ENCODE data around the gene TWF2. TPM values are rescaled to one million over a fixed set of nuclear protein-coding genes. Genes with fewer than 3 reads are reported as not detected.

TWF2 gene
- total RNA-seq, 2 donors from 2014 or later: 52.2 to 69.2 TPM

DNA sequence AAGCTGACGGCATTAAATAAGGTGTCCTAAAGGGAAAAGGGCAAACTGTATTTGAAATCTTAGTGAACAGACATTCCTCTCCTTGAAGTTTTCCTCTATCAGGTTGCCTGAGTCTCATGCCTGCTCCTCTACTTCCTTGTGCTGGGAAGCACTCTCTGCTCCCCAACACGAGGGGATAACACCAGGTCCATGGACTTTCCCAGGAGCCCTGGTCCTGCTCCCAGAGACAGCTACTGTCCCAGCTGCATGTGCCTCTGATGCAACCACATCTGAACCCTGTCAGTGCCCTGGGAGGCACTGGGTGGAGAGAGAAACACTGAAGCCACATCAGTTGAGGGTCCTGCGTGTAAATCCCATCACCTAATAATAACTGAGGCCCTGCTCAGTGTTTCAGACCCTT, 20.9 kb downstream of the TWF2 start:
- Histone ChIP-seq H3K9me3 (no peaks in the 10 kb centered on the region), H3K4me3 (no peak overlapping the region), H3K27ac (no peak overlapping the region), H3K4me1 (ENCODE audit: control insufficient read depth in 1 of 2, low read depth in 2 of 2) (peaks cover 8 to 15% of the 10 kb centered on the region in 2 donors), H3K36me3 (peaks cover 22% of the 10 kb centered on the region), H3K27me3 (replicated peaks; ENCODE audit: insufficient read depth) (no peaks in the 10 kb centered on the region)
- TF ChIP-seq, protein P1, sequence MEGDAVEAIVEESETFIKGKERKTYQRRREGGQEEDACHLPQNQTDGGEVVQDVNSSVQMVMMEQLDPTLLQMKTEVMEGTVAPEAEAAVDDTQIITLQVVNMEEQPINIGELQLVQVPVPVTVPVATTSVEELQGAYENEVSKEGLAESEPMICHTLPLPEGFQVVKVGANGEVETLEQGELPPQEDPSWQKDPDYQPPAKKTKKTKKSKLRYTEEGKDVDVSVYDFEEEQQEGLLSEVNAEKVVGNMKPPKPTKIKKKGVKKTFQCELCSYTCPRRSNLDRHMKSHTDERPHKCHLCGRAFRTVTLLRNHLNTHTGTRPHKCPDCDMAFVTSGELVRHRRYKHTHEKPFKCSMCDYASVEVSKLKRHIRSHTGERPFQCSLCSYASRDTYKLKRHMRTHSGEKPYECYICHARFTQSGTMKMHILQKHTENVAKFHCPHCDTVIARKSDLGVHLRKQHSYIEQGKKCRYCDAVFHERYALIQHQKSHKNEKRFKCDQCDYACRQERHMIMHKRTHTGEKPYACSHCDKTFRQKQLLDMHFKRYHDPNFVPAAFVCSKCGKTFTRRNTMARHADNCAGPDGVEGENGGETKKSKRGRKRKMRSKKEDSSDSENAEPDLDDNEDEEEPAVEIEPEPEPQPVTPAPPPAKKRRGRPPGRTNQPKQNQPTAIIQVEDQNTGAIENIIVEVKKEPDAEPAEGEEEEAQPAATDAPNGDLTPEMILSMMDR (IDR thresholded peaks at IDR 0.05): no peak
- ATAC-seq (ENCODE audit: insufficient number of reproducible peaks, low FRiP score, low read depth): no peak
- no peak for DNase-seq (ENCODE audit: low spot score)

- H3K9me3 ChIP-seq: no peaks in the 10 kb centered on the region
- ATAC-seq (ENCODE audit: insufficient number of reproducible peaks, low FRiP score, low read depth) (no peak), DNase-seq (ENCODE audit: low spot score) (no peak)
- H3K36me3 ChIP-seq: peaks cover 28% of the 10 kb centered on the region
- no peak overlapping the region for H3K27ac ChIP-seq
- H3K27me3 ChIP-seq (replicated peaks; ENCODE audit: insufficient read depth): no peaks in the 10 kb centered on the region
- TF ChIP-seq, protein P1 (IDR thresholded peaks at IDR 0.05): no peak
- H3K4me3 ChIP-seq: no peak overlapping the region
- H3K4me1 ChIP-seq (ENCODE audit: control insufficient read depth in 1 of 2, low read depth in 2 of 2): peaks cover 8 to 15% of the 10 kb centered on the region in 2 donors
Observed at GRCh38 chr3:52217409-52217805, 21.6 kb downstream of the TWF2 start.

GRCh38 chr3:52216585-52217408, 22.2 kb downstream of the TWF2 start:
- no peak overlapping the region for H3K27ac ChIP-seq
- ATAC-seq (ENCODE audit: insufficient number of reproducible peaks, low FRiP score, low read depth) (peak; percentile 67), DNase-seq (ENCODE audit: low spot score) (no peak)
- H3K4me1 ChIP-seq (ENCODE audit: control insufficient read depth in 1 of 2, low read depth in 2 of 2): peaks cover 8 to 15% of the 10 kb centered on the region in 2 donors
- TF ChIP-seq, protein P1 (IDR thresholded peaks at IDR 0.05): no peak
- no peaks in the 10 kb centered on the region for H3K27me3 ChIP-seq (replicated peaks; ENCODE audit: insufficient read depth)
- H3K36me3 ChIP-seq: peaks cover 33% of the 10 kb centered on the region
- no peak overlapping the region for H3K4me3 ChIP-seq
- H3K9me3 ChIP-seq: no peaks in the 10 kb centered on the region

- Histone ChIP-seq H3K27me3 (replicated peaks; ENCODE audit: insufficient read depth) (no peaks in the 10 kb centered on the region), H3K27ac (no peak overlapping the region), H3K4me1 (ENCODE audit: control insufficient read depth in 1 of 2, low read depth in 2 of 2) (peaks cover 8 to 15% of the 10 kb centered on the region in 2 donors), H3K36me3 (peaks cover 46% of the 10 kb centered on the region), H3K9me3 (no peaks in the 10 kb centered on the region), H3K4me3 (no peak overlapping the region)
- TF ChIP-seq, protein P1 (IDR thresholded peaks at IDR 0.05): no peak
- no peak for DNase-seq (ENCODE audit: low spot score)
- no peak for ATAC-seq (ENCODE audit: insufficient number of reproducible peaks, low FRiP score, low read depth)
Observed at GRCh38 chr3:52215351-52215750, 23.6 kb downstream of the TWF2 start.

DNA sequence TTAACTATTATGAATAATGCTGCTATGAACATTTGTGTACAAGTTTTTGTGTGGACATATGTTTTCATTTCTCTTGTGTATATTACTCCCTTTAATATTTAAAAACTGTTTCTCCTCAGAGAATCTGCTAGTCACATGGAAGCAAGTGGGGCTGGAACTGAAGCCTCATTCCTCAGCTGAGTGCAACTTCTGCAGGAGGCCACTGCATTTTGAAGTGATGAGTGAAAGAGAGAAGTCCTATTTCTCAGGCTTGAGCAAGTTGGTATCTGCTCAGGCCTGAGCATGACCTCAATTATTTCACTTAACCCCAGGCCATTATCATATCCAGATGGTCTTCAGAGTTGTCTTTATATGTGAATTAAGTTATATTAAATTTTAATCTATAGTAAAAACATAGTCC, 25.1 kb downstream of the TWF2 start:
- no peaks in the 10 kb centered on the region for H3K27me3 ChIP-seq (replicated peaks; ENCODE audit: insufficient read depth)
- H3K27ac ChIP-seq: no peak overlapping the region
- ATAC-seq (ENCODE audit: insufficient number of reproducible peaks, low FRiP score, low read depth) (no peak), DNase-seq (ENCODE audit: low spot score) (no peak)
- TF ChIP-seq, protein P1 (IDR thresholded peaks at IDR 0.05): no peak
- H3K4me1 ChIP-seq (ENCODE audit: control insufficient read depth in 1 of 2, low read depth in 2 of 2): peaks cover 8 to 15% of the 10 kb centered on the region in 2 donors
- peaks cover 60% of the 10 kb centered on the region for H3K36me3 ChIP-seq
- no peak overlapping the region for H3K4me3 ChIP-seq
- no peaks in the 10 kb centered on the region for H3K9me3 ChIP-seq
